Loucy (cell line): ENCODE measurements around the gene MALRD1.

Experiments used
- EZH2phosphoT487 ChIP-seq: fragments of 200-600 bp; IDR thresholded peaks from 2 replicates; pipeline ENCODE4 v1.6.1; 2018; ENCODE audit warnings: antibody characterized with exemption, mild to moderate bottlenecking, moderate library complexity, borderline replicate concordance
- TF ChIP-seq, protein P1 (sequence below): fragments of 200-600 bp; sonication (generic); conservative IDR thresholded peaks from 2 replicates; pipeline ENCODE4 v1.5.1; 2014; ENCODE audit warnings: mild to moderate bottlenecking, antibody characterized with exemption, low read length

DNA sequence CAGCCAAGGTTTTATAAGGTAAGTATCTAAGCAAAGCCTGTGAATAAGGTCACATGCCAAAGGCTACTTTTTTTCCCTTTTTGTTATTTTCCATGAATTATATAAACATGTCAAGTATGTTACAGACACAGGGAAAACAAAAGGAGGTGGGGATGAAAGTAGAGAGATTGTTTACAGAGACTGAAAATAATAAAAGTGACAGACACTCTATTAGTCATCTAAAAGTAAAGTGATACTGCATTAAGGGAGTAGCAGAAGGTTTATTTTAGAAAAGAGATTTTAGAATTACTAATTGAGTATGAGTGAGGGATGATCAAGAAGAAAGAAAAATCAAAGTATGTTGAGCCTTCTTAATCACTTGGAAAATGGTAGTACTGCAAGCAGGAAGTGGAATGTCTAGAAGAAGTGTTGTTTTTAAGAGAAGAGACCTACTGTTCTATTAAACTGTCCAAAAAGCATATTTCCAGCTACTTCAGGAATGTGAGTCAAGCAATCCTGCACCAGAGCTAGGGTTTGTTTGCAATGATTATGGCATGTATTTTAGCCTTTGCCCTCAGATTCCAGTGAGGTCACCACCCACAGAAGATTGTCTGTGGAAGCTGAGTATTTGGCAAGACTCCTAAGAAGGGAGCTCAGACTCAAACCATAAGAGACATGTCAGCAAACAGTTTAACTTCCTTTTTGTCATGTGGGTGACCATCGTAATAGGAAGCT is 589.7 kb downstream of the MALRD1 start:
- TF ChIP-seq, protein P1, sequence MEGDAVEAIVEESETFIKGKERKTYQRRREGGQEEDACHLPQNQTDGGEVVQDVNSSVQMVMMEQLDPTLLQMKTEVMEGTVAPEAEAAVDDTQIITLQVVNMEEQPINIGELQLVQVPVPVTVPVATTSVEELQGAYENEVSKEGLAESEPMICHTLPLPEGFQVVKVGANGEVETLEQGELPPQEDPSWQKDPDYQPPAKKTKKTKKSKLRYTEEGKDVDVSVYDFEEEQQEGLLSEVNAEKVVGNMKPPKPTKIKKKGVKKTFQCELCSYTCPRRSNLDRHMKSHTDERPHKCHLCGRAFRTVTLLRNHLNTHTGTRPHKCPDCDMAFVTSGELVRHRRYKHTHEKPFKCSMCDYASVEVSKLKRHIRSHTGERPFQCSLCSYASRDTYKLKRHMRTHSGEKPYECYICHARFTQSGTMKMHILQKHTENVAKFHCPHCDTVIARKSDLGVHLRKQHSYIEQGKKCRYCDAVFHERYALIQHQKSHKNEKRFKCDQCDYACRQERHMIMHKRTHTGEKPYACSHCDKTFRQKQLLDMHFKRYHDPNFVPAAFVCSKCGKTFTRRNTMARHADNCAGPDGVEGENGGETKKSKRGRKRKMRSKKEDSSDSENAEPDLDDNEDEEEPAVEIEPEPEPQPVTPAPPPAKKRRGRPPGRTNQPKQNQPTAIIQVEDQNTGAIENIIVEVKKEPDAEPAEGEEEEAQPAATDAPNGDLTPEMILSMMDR, result no peak
- TF ChIP-seq EZH2phosphoT487, result no peak
